ENCODE data around the gene TGOLN2.
A peak's percentile ranks its signal among the peaks of the same experiment; 100 is the strongest.
"Not testable (repeated sequence)": the region's sequence is repeated elsewhere in the genome, so short reads cannot be mapped to it uniquely, and the experiment has no call there.

The TGOLN2 gene

GRCh38 chr2:85327822-85328617 lies at the start of gene TGOLN2:
TSS of gene TGOLN2 (minus strand) at chr2:85327989. CDS start at chr2:85327962, 27 bp downstream.
- DNase-seq = peak; percentile 92

GRCh38 chr2:85377083-85377482 lies 49.3 kb upstream of the TGOLN2 start:
- DNase-seq = no peak

- no peak for DNase-seq
Observed at GRCh38 chr2:85376291-85377065, 48.7 kb upstream of the TGOLN2 start.

- no peak for DNase-seq
Observed at GRCh38 chr2:85371045-85371444, 43.3 kb upstream of the TGOLN2 start.

GRCh38 chr2:85369500-85369899 lies 41.7 kb upstream of the TGOLN2 start:
- DNase-seq = no peak

- no peak for DNase-seq
Observed at GRCh38 chr2:85368921-85369320, 41.1 kb upstream of the TGOLN2 start.

- DNase-seq = no peak
Observed at GRCh38 chr2:85367180-85367579, 39.4 kb upstream of the TGOLN2 start.

- not testable (repeated sequence) for DNase-seq
Observed at GRCh38 chr2:85362653-85363387, 35.0 kb upstream of the TGOLN2 start.

- no peak for DNase-seq
Observed at GRCh38 chr2:85357736-85358135, 29.9 kb upstream of the TGOLN2 start.

- DNase-seq = no peak
Observed at GRCh38 chr2:85356186-85356585, 28.4 kb upstream of the TGOLN2 start.

GRCh38 chr2:85355521-85355920 lies 27.7 kb upstream of the TGOLN2 start:
- DNase-seq = no peak

- DNase-seq = no peak
Observed at GRCh38 chr2:85355073-85355410, 27.3 kb upstream of the TGOLN2 start.

GRCh38 chr2:85354286-85355072 lies 26.7 kb upstream of the TGOLN2 start, which contains the start of the genes ELMOD3 and RETSAT:
TSS of gene ELMOD3 (plus strand) at chr2:85354769. CDS start at chr2:85357199, 2,430 bp downstream.
TSS of gene RETSAT (minus strand) at chr2:85354528. CDS start at chr2:85354507, 21 bp downstream.
- peak; percentile 99 for DNase-seq

- peak; percentile 10 for DNase-seq
Observed at GRCh38 chr2:85353876-85354285, 26.1 kb upstream of the TGOLN2 start.

- DNase-seq = no peak
Observed at GRCh38 chr2:85347599-85347998, 19.8 kb upstream of the TGOLN2 start.

GRCh38 chr2:85344356-85344954 lies 16.7 kb upstream of the TGOLN2 start:
- DNase-seq = no peak

GRCh38 chr2:85343207-85343895 lies 15.6 kb upstream of the TGOLN2 start:
- DNase-seq = not testable (repeated sequence)

- no peak for DNase-seq
Observed at GRCh38 chr2:85342156-85342555, 14.4 kb upstream of the TGOLN2 start.

- DNase-seq = no peak
Observed at GRCh38 chr2:85341269-85342029, 13.7 kb upstream of the TGOLN2 start.
